ENCODE measurements around the gene SLC4A2.

GRCh38 chr7:151117565-151117964 lies 58.2 kb downstream of the SLC4A2 start:
- TF ChIP-seq YY1 (IDR thresholded peaks at IDR 0.05; ENCODE audit: insufficient read depth, insufficient read length), result no peak
- TF ChIP-seq ZNF274 (IDR thresholded peaks at IDR 0.05; ENCODE audit: low read depth, low read length), result no peak

All from NT2/D1 (cell line).